ENCODE results near the gene ZNF462.

ZNF462 gene

GRCh38 chr9:106874031-106874430, 11.1 kb downstream of the ZNF462 start:
- Histone ChIP-seq H3K4me1 (ENCODE audit: insufficient read depth, low read length, poor library complexity, severe bottlenecking) (peaks cover 1% of the 10 kb centered on the region), H4K20me1 (ENCODE audit: insufficient read depth, low read length, poor library complexity, severe bottlenecking) (peaks cover 24% of the 10 kb centered on the region), H3K4me2 (ENCODE audit: low read depth, low read length, poor library complexity, severe bottlenecking) (no peak overlapping the region), H3K4me3 (ENCODE audit: low read length, poor library complexity, severe bottlenecking) (no peak overlapping the region), H3K36me3 (ENCODE audit: insufficient read depth, low read length) (no peaks in the 10 kb centered on the region), H3K9ac (ENCODE audit: low read depth, low read length, poor library complexity, severe bottlenecking) (no peak overlapping the region), H3F3A (ENCODE audit: low read depth) (no peaks in the 10 kb centered on the region), H2AFZ (ENCODE audit: low read length) (no peak overlapping the region), H3K9me3 (ENCODE audit: insufficient read depth, low read depth, low read length) (no peaks in the 10 kb centered on the region), H3K9me2 (replicated peaks; ENCODE audit: low read depth, low read length) (no peaks in the 10 kb centered on the region), H3K79me2 (ENCODE audit: insufficient read depth, low read length) (peaks cover 36% of the 10 kb centered on the region), H3K27me3 (ENCODE audit: insufficient read depth, low read length, poor library complexity, severe bottlenecking) (no peaks in the 10 kb centered on the region)
- no peak for TF ChIP-seq EZH2phosphoT487 (IDR thresholded peaks at IDR 0.05; ENCODE audit: borderline replicate concordance)
- no peak for TF ChIP-seq CTCF (conservative IDR thresholded peaks at IDR 0.05; ENCODE audit: low read length)

GRCh38 chr9:106874652-106875051, 11.7 kb downstream of the ZNF462 start:
- no peaks in the 10 kb centered on the region for H3K9me2 ChIP-seq (replicated peaks; ENCODE audit: low read depth, low read length)
- no peaks in the 10 kb centered on the region for H3F3A ChIP-seq (ENCODE audit: low read depth)
- no peaks in the 10 kb centered on the region for H3K27me3 ChIP-seq (ENCODE audit: insufficient read depth, low read length, poor library complexity, severe bottlenecking)
- peaks cover 31% of the 10 kb centered on the region for H3K79me2 ChIP-seq (ENCODE audit: insufficient read depth, low read length)
- H3K36me3 ChIP-seq (ENCODE audit: insufficient read depth, low read length) = no peaks in the 10 kb centered on the region
- TF ChIP-seq EZH2phosphoT487 (IDR thresholded peaks at IDR 0.05; ENCODE audit: borderline replicate concordance) (no peak), CTCF (conservative IDR thresholded peaks at IDR 0.05; ENCODE audit: low read length) (no peak)
- no peaks in the 10 kb centered on the region for H3K4me1 ChIP-seq (ENCODE audit: insufficient read depth, low read length, poor library complexity, severe bottlenecking)
- H4K20me1 ChIP-seq (ENCODE audit: insufficient read depth, low read length, poor library complexity, severe bottlenecking) = peaks cover 24% of the 10 kb centered on the region
- H3K9me3 ChIP-seq (ENCODE audit: insufficient read depth, low read depth, low read length) = no peaks in the 10 kb centered on the region
- H3K4me2 ChIP-seq (ENCODE audit: low read depth, low read length, poor library complexity, severe bottlenecking) = no peak overlapping the region
- no peak overlapping the region for H2AFZ ChIP-seq (ENCODE audit: low read length)
- no peak overlapping the region for H3K4me3 ChIP-seq (ENCODE audit: low read length, poor library complexity, severe bottlenecking)
- H3K9ac ChIP-seq (ENCODE audit: low read depth, low read length, poor library complexity, severe bottlenecking) = no peak overlapping the region

- Histone ChIP-seq H2AFZ (ENCODE audit: low read length) (no peak overlapping the region), H3K27me3 (ENCODE audit: insufficient read depth, low read length, poor library complexity, severe bottlenecking) (peaks cover 9% of the 10 kb centered on the region), H3K79me2 (ENCODE audit: insufficient read depth, low read length) (peaks cover 36% of the 10 kb centered on the region), H3K4me3 (ENCODE audit: low read length, poor library complexity, severe bottlenecking) (no peak overlapping the region), H4K20me1 (ENCODE audit: insufficient read depth, low read length, poor library complexity, severe bottlenecking) (peaks cover 30% of the 10 kb centered on the region), H3K9me2 (replicated peaks; ENCODE audit: low read depth, low read length) (no peaks in the 10 kb centered on the region), H3K4me2 (ENCODE audit: low read depth, low read length, poor library complexity, severe bottlenecking) (no peak overlapping the region), H3K4me1 (ENCODE audit: insufficient read depth, low read length, poor library complexity, severe bottlenecking) (no peaks in the 10 kb centered on the region), H3K9ac (ENCODE audit: low read depth, low read length, poor library complexity, severe bottlenecking) (no peak overlapping the region), H3K9me3 (ENCODE audit: insufficient read depth, low read depth, low read length) (no peaks in the 10 kb centered on the region), H3K36me3 (ENCODE audit: insufficient read depth, low read length) (no peaks in the 10 kb centered on the region), H3F3A (ENCODE audit: low read depth) (no peaks in the 10 kb centered on the region)
- TF ChIP-seq CTCF (conservative IDR thresholded peaks at IDR 0.05; ENCODE audit: low read length) (no peak), EZH2phosphoT487 (IDR thresholded peaks at IDR 0.05; ENCODE audit: borderline replicate concordance) (no peak)
Observed at GRCh38 chr9:106875529-106875928, 12.6 kb downstream of the ZNF462 start.

Measured in Loucy (cell line).